ENCODE measurements around the gene SLC47A1. TPM values are rescaled to one million over a fixed set of nuclear protein-coding genes. Genes with fewer than 3 reads are reported as not detected.
A peak's percentile ranks its signal among the peaks of the same experiment; 100 is the strongest.

SLC47A1 gene
- total RNA-seq, 1 donor from 2014 or later: 101 TPM

DNA sequence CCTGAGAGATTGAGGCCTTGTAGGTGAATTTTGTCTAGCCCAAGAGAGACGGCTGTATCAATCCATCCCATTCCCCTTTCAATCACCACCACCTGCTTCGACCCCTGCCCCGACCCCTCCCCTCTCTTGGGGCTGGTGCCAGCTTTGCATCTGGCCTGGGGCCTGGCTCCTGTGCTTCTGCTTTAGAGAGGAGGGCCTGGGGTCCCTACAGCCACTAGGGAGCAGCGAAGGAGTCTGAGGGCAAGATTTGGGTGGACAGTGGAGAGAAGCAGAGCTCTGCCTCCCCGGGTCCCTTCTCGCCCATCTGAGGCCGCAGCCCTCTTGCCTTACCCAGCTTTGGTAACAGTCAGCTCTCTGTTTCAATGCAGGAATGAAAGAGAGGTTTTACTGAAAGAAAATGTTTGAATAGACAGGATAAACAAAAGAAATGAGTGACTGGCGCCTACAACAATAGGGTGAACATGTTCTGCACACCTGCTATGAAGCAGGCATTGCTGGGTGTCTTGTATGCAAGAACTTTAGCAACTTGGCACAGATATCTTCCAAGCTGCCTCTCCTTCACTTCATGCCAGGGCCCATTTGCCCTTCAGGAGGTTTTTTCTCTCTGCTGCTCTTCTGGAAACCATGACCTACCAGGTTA, 57.4 kb downstream of the SLC47A1 start:
- ATAC-seq (no peak), DNase-seq (ENCODE audit: low spot score) (no peak)

DNA sequence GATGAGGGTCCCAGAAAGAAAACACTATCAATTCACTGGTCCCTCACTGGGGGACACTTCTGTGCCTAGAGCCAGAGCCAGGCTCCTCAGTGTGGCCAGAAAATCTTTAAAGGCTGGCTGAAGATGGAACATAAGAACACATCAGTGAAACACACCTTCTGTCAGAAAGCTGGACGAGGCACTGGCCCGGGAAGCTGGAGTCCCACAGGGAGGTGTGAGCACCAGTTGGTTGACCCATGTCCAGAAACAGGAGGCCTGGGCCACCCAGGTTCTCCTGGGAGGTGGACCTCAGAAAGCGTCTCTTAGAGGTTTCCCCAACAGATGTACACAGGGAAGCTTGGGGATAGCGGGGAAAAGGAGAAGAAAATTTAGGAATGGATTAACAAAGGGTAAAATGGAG, 58.7 kb downstream of the SLC47A1 start:
- ATAC-seq (no peak), DNase-seq (ENCODE audit: low spot score) (no peak)

DNA sequence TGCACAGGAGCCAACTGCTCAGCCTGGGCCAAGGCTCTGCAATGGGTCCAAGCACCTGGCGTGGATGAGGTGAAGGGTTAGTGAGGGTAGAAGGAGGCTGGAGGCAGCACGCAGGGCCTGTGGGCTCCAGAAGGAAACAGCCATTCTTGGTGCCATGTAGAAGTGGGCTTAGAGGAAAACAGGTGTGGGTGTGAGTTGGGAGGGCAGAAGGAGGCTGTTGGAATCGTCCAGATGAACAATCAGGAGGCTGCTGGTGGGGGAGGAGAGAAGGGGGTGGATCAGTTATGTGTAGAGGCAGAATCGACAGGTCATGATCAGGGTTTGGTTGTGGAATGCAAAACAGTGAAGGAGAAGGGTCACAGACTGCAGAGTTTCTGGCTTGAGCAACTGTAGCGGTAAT, 63.2 kb downstream of the SLC47A1 start:
- peak; percentile 16 for ATAC-seq

DNA sequence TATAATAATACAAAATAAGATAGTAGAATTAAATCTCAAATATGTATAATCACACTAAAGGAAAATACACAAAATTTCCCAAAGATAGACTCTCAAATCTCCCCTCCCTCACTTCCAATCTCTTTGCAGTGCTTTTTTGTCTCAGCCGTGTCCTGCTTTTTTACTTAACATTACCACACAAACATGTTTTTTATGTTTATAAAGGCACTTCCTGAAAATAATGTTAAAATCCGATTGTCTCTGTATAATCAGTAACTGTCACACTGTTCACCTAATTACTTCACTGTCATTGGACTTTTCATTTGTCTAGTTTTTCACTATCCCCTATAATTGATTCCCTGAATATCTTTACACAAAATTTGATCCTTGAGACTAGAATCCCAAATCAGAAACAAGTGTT, 76.7 kb downstream of the SLC47A1 start:
- no peak for ATAC-seq

More for the DNA sequence above, 63.2 kb downstream of the SLC47A1 start:
- DNase-seq (ENCODE audit: low spot score): peak; percentile 21

DNA sequence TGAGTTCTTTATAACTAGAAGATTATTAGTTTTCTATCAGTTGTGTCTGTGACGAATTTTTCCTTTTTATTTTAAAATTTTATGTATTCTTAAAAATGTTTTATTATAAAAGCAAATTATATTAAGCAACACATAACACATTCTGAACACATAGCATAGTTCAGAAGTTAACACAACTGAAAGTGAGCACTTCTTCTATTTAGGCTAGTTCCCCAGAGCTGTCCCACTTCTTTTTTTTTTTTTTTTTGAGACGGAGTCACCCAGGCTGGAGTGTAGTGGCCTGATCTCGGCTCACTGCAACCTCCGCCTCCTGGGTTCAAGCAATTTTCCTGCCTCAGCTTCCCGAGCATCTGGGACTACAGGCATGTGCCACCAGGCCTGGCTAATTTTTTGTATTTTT, 77.2 kb downstream of the SLC47A1 start:
- DNase-seq (ENCODE audit: low spot score) (no peak), ATAC-seq (no peak)

More for the DNA sequence above, 76.7 kb downstream of the SLC47A1 start:
- DNase-seq (ENCODE audit: low spot score): no peak

DNA sequence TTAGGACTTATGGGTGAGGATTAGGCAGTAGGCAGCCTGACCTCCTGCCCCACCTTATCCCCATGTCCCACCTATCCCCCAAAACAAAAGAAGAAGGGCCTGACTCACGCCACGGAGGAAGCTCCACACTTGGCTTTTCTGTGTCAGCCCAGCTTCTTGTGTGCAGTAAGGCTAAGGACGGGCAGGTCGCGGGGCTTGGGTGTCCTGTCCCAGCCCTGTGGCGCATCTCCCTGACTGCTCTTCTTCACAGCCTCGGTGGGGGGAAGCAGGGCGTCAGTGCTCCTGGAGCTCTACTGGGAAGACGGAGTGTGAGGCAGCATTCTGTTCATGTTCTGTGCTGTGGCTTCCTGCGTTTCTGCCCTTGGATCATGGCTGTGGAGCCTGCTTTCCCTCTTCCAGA, 80.3 kb downstream of the SLC47A1 start:
- DNase-seq (ENCODE audit: low spot score): no peak
- no peak for ATAC-seq

DNA sequence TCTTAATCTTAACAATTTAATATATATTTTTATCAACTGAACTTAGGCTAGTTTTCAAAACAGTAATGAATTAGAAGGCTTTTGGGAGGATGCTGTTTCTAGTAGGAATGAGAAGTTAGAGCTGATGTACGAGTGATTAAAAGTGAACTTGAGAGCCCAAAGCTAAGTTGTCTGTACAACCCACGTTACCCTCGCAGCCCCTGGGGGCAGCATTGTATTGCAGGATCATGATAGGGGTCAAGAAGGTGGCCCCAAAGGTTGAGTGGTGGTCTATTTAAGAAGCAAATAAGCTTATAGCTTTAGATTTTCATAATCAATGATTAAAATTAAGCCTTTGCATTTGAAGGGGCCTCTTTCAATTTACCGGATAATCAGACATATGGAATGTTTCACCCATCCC, 81.2 kb downstream of the SLC47A1 start:
- no peak for ATAC-seq
- no peak for DNase-seq (ENCODE audit: low spot score)

GRCh38 chr17:19618015-19618414, 84.4 kb downstream of the SLC47A1 start:
- DNase-seq (ENCODE audit: low spot score) (no peak), ATAC-seq (no peak)

GRCh38 chr17:19619705-19620325, 86.2 kb downstream of the SLC47A1 start:
- DNase-seq (ENCODE audit: low spot score) (no peak), ATAC-seq (no peak)

- no peak for ATAC-seq
- no peak for DNase-seq (ENCODE audit: low spot score)
Measured at GRCh38 chr17:19621697-19622096, 88.0 kb downstream of the SLC47A1 start.

DNA sequence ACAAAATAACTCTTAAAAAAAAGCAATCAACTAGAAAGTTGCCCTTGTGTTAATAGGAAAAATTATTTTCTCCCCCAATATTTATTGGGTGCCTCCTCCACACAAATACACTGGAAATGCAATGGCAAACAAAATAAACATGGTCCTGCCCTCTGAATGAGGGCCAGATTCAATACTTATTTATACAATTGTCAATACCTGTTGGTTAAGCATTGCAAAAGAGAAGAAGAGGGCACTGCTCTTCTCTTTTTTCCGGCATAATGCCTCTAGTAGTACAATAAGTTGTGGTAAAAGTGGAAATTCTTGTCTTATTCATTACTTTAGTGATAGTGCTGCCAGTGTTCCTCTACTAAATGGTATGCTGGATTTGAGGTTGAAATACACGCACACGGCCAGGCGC, 92.4 kb downstream of the SLC47A1 start:
- DNase-seq (ENCODE audit: low spot score): no peak
- peak; percentile 19 for ATAC-seq

Other genes starting within 250 kb of the SLC47A1 start
- 3.0 TPM for gene B9D1, start 171.1 kb upstream of the SLC47A1 start, total RNA-seq
- 7.7 TPM for gene MAPK7, start 155.4 kb upstream of the SLC47A1 start, total RNA-seq
- 2.8 TPM for gene MFAP4, start 146.7 kb upstream of the SLC47A1 start, total RNA-seq
- 0.45 TPM for gene RNF112, start 122.6 kb upstream of the SLC47A1 start, total RNA-seq
- gene ALDH3A2, start 114.9 kb downstream of the SLC47A1 start, total RNA-seq: 154 TPM
- gene SLC47A2, start 182.7 kb downstream of the SLC47A1 start, total RNA-seq: not detected
- 1.5 TPM for gene ALDH3A1, start 214.4 kb downstream of the SLC47A1 start, total RNA-seq

Measured in left lobe of liver (tissue), 2 donors.